ENCODE data around the gene CD52. TPM values are rescaled to one million over a fixed set of nuclear protein-coding genes. Genes with fewer than 3 reads are reported as not detected.

CD52 gene
- total and polyA plus RNA-seq, 12 donors: 2.5 to 239 (median 5.6) TPM; not detected in 2

GRCh38 chr1:26274801-26275425 is 42.8 kb upstream of the CD52 start:
- intact Hi-C loops (cut with DNase I): loop anchor here in 1 of 2 donors (2.0 kb wide), 1 partner anchor 46 kb away; no protein-coding TSS in a partner anchor
- peak overlapping the region in 3 of 5 donors; percentile 16 to 88 (median 83) for H3K27ac ChIP-seq
- no peak for DNase-seq
- H3K27me3 ChIP-seq: no peaks in the 10 kb centered on the region
- TF ChIP-seq, protein P1, sequence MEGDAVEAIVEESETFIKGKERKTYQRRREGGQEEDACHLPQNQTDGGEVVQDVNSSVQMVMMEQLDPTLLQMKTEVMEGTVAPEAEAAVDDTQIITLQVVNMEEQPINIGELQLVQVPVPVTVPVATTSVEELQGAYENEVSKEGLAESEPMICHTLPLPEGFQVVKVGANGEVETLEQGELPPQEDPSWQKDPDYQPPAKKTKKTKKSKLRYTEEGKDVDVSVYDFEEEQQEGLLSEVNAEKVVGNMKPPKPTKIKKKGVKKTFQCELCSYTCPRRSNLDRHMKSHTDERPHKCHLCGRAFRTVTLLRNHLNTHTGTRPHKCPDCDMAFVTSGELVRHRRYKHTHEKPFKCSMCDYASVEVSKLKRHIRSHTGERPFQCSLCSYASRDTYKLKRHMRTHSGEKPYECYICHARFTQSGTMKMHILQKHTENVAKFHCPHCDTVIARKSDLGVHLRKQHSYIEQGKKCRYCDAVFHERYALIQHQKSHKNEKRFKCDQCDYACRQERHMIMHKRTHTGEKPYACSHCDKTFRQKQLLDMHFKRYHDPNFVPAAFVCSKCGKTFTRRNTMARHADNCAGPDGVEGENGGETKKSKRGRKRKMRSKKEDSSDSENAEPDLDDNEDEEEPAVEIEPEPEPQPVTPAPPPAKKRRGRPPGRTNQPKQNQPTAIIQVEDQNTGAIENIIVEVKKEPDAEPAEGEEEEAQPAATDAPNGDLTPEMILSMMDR (IDR thresholded peaks at IDR 0.05): no peak
- TF ChIP-seq POLR2A (IDR thresholded peaks at IDR 0.05): no peak
- no peaks in the 10 kb centered on the region for H3K36me3 ChIP-seq (replicated peaks in 1 of 2)
- no peak overlapping the region for H3K4me3 ChIP-seq
- WGBS, 4 donors: 74 to 86% (median 84%) methylated on average over 11 of the region's 11 CpGs
- peaks cover 14 to 29% of the 10 kb centered on the region in 2 donors for H3K4me1 ChIP-seq (replicated peaks in 1 of 2)
- H3K9me3 ChIP-seq (replicated peaks in 1 of 3): no peaks in the 10 kb centered on the region

- no peaks in the 10 kb centered on the region for H3K9me3 ChIP-seq (replicated peaks in 1 of 3)
- no peaks in the 10 kb centered on the region for H3K27me3 ChIP-seq
- WGBS, 4 donors: 19 to 31% (median 22%) methylated on average over 3 of the region's 3 CpGs
- H3K4me1 ChIP-seq (replicated peaks in 1 of 2): peaks cover 14 to 30% of the 10 kb centered on the region in 2 donors
- no peaks in the 10 kb centered on the region for H3K36me3 ChIP-seq (replicated peaks in 1 of 2)
- TF ChIP-seq, protein P1 (IDR thresholded peaks at IDR 0.05): peak; percentile 64 to 95 (median 84)
- TF ChIP-seq POLR2A (IDR thresholded peaks at IDR 0.05): peak in 1 of 2 donors; percentile 12
- H3K27ac ChIP-seq: peak overlapping the region; percentile 45 to 88 (median 75)
- intact Hi-C loops (cut with DNase I): loop anchor here in 1 of 2 donors (2.0 kb wide), 1 partner anchor 45 kb away; no protein-coding TSS in a partner anchor
- H3K4me3 ChIP-seq: no peak overlapping the region
- DNase-seq: peak; percentile 81 to 95 (median 88)
Measured at GRCh38 chr1:26275580-26276431, 42.0 kb upstream of the CD52 start.

DNA sequence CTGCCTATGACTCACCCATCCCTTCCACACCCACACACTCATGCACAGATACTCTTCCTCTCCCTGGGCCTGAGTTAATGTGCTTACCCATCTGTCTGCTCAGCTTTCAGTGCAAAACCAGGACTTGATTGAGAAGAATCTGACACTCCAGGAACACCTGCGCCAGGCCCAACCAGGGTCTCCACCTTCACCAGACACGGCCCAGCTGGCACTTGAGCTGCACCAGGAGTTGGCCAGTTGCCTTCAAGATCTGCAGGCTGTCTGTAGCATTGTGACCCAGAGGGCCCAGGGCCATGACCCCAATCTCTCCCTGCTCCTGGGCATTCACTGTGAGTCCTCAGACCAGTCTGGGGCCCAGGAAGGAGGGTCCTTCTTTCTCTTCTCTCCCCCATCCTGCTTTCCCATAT is 41.3 kb upstream of the CD52 start:
- 58 to 92% (median 73%) methylated on average over 1 to 2 of the region's 2 CpGs for WGBS, 4 donors
- H3K27ac ChIP-seq: peak overlapping the region; percentile 45 to 88 (median 75)

More for the DNA sequence above, 41.3 kb upstream of the CD52 start:
- intact Hi-C loops (cut with DNase I): no loop called here
- no peaks in the 10 kb centered on the region for H3K27me3 ChIP-seq
- no peaks in the 10 kb centered on the region for H3K9me3 ChIP-seq (replicated peaks in 1 of 3)
- no peak overlapping the region for H3K4me3 ChIP-seq
- peaks cover 14 to 36% of the 10 kb centered on the region in 2 donors for H3K4me1 ChIP-seq (replicated peaks in 1 of 2)
- peak in 1 of 7 donors; percentile 79 for DNase-seq
- no peak for TF ChIP-seq POLR2A (IDR thresholded peaks at IDR 0.05)
- TF ChIP-seq, protein P1 (IDR thresholded peaks at IDR 0.05): no peak
- no peaks in the 10 kb centered on the region for H3K36me3 ChIP-seq (replicated peaks in 1 of 2)

Data from adrenal gland (tissue), 12 donors.